NCI-H345 treated with DMSO at 0.1 percent for 48 hours (cell line): Measurements from ENCODE around the gene ACP2.

Source experiments
- DNase-seq: peaks from one replicate; lab custom pipeline; 2025; ENCODE audit not compliant: unreplicated experiment; lab: John Stamatoyannopoulos, UW

The ACP2 gene

GRCh38 chr11:47244448-47245350 lies 3.9 kb downstream of the ACP2 start:
- DNase-seq = no peak

GRCh38 chr11:47243454-47243853 lies 5.2 kb downstream of the ACP2 start:
- DNase-seq = no peak

GRCh38 chr11:47242596-47243192 lies 5.9 kb downstream of the ACP2 start:
- DNase-seq = no peak

- DNase-seq = no peak
Measured at GRCh38 chr11:47241841-47242301, 6.7 kb downstream of the ACP2 start.

GRCh38 chr11:47239852-47240251 lies 8.8 kb downstream of the ACP2 start:
- DNase-seq = no peak

- no peak for DNase-seq
Measured at GRCh38 chr11:47236482-47236881, 12.1 kb downstream of the ACP2 start.

- DNase-seq = no peak
Measured at GRCh38 chr11:47235163-47235562, 13.5 kb downstream of the ACP2 start.

GRCh38 chr11:47234669-47235100 lies 13.9 kb downstream of the ACP2 start:
- DNase-seq = no peak

GRCh38 chr11:47233989-47234668 lies 14.5 kb downstream of the ACP2 start:
- no peak for DNase-seq

GRCh38 chr11:47233051-47233450 lies 15.6 kb downstream of the ACP2 start:
- no peak for DNase-seq

GRCh38 chr11:47229161-47229560 lies 19.5 kb downstream of the ACP2 start:
- no peak for DNase-seq

- no peak for DNase-seq
Measured at GRCh38 chr11:47225552-47226400, 22.8 kb downstream of the ACP2 start.

- DNase-seq = no peak
Measured at GRCh38 chr11:47222696-47223095, 25.9 kb downstream of the ACP2 start.

- no peak for DNase-seq
Measured at GRCh38 chr11:47220401-47220821, 28.2 kb downstream of the ACP2 start.

- no peak for DNase-seq
Measured at GRCh38 chr11:47216121-47216798, 32.4 kb downstream of the ACP2 start.

- no peak for DNase-seq
Measured at GRCh38 chr11:47215366-47215910, 33.2 kb downstream of the ACP2 start.

- DNase-seq = peak; percentile 90
Measured at GRCh38 chr11:47213950-47214565, 34.6 kb downstream of the ACP2 start.

- DNase-seq = no peak
Measured at GRCh38 chr11:47212938-47213337, 35.7 kb downstream of the ACP2 start.

- no peak for DNase-seq
Measured at GRCh38 chr11:47208628-47209027, 40.0 kb downstream of the ACP2 start.
